ENCODE measurements around the gene C1QTNF2. TPM values are rescaled to one million over a fixed set of nuclear protein-coding genes. Genes with fewer than 3 reads are reported as not detected.

C1QTNF2 gene
- total and polyA plus RNA-seq, 10 of the 15 experiments (the other 5 are each of a cell fraction or from before 2014, with no cell fraction given): not detected

DNA sequence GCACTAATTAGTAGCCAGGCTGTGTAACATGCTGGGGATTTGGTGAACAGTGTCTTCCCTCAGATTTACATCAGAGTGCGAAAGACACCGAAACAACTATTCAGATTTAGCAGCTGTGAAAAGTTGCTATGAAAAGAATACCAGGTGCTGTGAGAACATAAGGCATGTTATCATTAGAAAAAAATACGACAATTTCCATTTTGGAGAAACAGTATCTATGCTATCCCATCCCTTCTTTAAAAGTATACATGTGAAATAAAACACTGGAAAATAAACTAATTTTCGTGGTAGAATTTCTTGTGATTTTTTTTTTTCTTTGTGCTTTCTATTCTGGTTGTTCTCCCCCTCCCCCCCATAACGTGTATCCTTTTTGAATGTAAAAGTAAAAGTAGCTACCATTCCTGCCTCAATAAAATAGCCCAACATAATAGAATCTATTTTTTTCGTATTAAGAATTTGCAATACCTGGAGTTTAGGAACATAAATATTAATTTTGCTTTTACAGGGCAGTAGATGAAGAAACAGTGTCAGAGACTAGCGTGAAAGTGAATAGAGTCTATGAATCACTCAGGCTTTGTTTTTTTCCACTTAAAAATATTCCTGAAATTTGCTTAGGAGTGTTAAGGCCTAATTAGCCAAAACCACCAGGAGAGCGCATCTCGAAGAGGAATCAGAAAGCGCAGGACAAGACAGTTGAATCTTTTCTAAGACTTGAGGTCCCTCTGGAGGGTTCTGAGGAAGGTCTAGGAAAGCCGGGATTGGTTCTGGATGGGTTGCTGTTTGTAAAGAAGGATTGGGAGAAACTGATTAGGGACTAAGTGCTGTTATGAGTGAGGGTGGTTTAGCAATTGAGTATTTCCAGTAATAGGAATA, 49.3 kb upstream of the C1QTNF2 start (continued):
- TF ChIP-seq, protein P1, sequence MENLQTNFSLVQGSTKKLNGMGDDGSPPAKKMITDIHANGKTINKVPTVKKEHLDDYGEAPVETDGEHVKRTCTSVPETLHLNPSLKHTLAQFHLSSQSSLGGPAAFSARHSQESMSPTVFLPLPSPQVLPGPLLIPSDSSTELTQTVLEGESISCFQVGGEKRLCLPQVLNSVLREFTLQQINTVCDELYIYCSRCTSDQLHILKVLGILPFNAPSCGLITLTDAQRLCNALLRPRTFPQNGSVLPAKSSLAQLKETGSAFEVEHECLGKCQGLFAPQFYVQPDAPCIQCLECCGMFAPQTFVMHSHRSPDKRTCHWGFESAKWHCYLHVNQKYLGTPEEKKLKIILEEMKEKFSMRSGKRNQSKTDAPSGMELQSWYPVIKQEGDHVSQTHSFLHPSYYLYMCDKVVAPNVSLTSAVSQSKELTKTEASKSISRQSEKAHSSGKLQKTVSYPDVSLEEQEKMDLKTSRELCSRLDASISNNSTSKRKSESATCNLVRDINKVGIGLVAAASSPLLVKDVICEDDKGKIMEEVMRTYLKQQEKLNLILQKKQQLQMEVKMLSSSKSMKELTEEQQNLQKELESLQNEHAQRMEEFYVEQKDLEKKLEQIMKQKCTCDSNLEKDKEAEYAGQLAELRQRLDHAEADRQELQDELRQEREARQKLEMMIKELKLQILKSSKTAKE (IDR thresholded peaks at IDR 0.05; ENCODE audit: low read depth, poor library complexity, severe bottlenecking): peak; percentile 18
- TF ChIP-seq SMAD1 (IDR thresholded peaks at IDR 0.05; ENCODE audit: low read depth, partially characterized antibody) (peak; percentile 70), CEBPB (IDR thresholded peaks at IDR 0.05; ENCODE audit: borderline replicate concordance in 1 of 2, low read depth in 2 of 2, low read length in 2 of 2) (no peak), ETV6 (conservative IDR thresholded peaks at IDR 0.05 in 1 of 2, IDR thresholded peaks at IDR 0.05 in 1 of 2; ENCODE audit: borderline replicate concordance in 1 of 2, low read depth in 1 of 2) (no peak), RELB (IDR thresholded peaks at IDR 0.05; ENCODE audit: low read depth) (peak; percentile 12), CBX3 (IDR thresholded peaks at IDR 0.05; ENCODE audit: borderline replicate concordance, low read depth) (no peak), ZZZ3 (IDR thresholded peaks at IDR 0.05; ENCODE audit: control insufficient read depth, insufficient read length, low read depth) (no peak), CREM (IDR thresholded peaks at IDR 0.05; ENCODE audit: low read depth) (no peak), REST (IDR thresholded peaks at IDR 0.05; ENCODE audit: low read depth, low read length) (no peak), ZSCAN29 (IDR thresholded peaks at IDR 0.05) (no peak), BMI1 (IDR thresholded peaks at IDR 0.05; ENCODE audit: borderline replicate concordance) (no peak), RUNX3 (IDR thresholded peaks at IDR 0.05; ENCODE audit: low read length) (no peak), ATF7 (IDR thresholded peaks at IDR 0.05; ENCODE audit: low read depth) (0 out of 2 replicates have a peak, but pooled peaks have one; percentile 55), EGR1 (IDR thresholded peaks at IDR 0.05; ENCODE audit: borderline replicate concordance in 1 of 2, low read depth in 2 of 2, low read length in 2 of 2) (no peak), MXI1 (IDR thresholded peaks at IDR 0.05; ENCODE audit: low read depth, low read length) (peak; percentile 70; the same call in 1 of the 2 replicates), IKZF2 (IDR thresholded peaks at IDR 0.05) (peak; percentile 39 to 48)
- TF ChIP-seq, protein P2, sequence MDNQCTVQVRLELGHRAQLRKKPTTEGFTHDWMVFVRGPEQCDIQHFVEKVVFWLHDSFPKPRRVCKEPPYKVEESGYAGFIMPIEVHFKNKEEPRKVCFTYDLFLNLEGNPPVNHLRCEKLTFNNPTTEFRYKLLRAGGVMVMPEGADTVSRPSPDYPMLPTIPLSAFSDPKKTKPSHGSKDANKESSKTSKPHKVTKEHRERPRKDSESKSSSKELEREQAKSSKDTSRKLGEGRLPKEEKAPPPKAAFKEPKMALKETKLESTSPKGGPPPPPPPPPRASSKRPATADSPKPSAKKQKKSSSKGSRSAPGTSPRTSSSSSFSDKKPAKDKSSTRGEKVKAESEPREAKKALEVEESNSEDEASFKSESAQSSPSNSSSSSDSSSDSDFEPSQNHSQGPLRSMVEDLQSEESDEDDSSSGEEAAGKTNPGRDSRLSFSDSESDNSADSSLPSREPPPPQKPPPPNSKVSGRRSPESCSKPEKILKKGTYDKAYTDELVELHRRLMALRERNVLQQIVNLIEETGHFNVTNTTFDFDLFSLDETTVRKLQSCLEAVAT (IDR thresholded peaks at IDR 0.05): peak; percentile 40; the same call in 1 of the 2 replicates

Data from GM12878 (cell line).